HL-60 (cell line): ENCODE measurements around the gene ASPN.
"Not testable (repeated sequence)": the region's sequence is repeated elsewhere in the genome, so short reads cannot be mapped to it uniquely, and the experiment has no call there.

Experiments
- DNase-seq, 2 experiments: peaks; one replicate each; pipeline ENCODE4 v3.0.0-alpha.2; 2010 to 2020; ENCODE audit warnings: low read depth in 1 of 2, low spot score in 1 of 2
- H3K27ac ChIP-seq: fragments of 250-450 bp; sonication (Bioruptor Pico); replicated peaks from 2 replicates; pipeline ENCODE4 v1.5.1; 2020; ENCODE audit warnings: mild to moderate bottlenecking, moderate library complexity
- H3K27me3 ChIP-seq: fragments of 250-450 bp; sonication (Bioruptor Pico); 2 replicates; pipeline ENCODE4 v1.5.1; 2021; ENCODE audit warnings: mild to moderate bottlenecking, moderate library complexity; ENCODE audit not compliant: insufficient read depth, poor library complexity, severe bottlenecking
- H3K4me3 ChIP-seq: replicated peaks from 2 replicates; pipeline ENCODE4 v1.5.1; 2011; ENCODE audit warnings: mild to moderate bottlenecking, control low read depth, low read length; ENCODE audit not compliant: insufficient read depth
- CTCF ChIP-seq: IDR thresholded peaks from one replicate; pipeline ENCODE4 v1.5.1; 2011; ENCODE audit warnings: low read length, control low read depth, inconsistent platforms; ENCODE audit not compliant: insufficient read depth
- GABPA ChIP-seq: IDR thresholded peaks from 2 replicates; pipeline ENCODE4 v1.6.1; 2012; ENCODE audit warnings: low read depth
- POLR2AphosphoS5 ChIP-seq: IDR thresholded peaks from 2 replicates; pipeline ENCODE4 v1.6.1; 2012; ENCODE audit warnings: low read depth
- REST ChIP-seq: IDR thresholded peaks from 2 replicates; pipeline ENCODE4 v1.6.1; 2012; ENCODE audit warnings: low read depth; ENCODE audit not compliant: insufficient replicate concordance
- SPI1 ChIP-seq: IDR thresholded peaks from 2 replicates; pipeline ENCODE4 v1.6.1; 2012; ENCODE audit warnings: low read depth, mild to moderate bottlenecking, borderline replicate concordance

Gene ASPN

GRCh38 chr9:92424340-92424739 lies 58.0 kb downstream of the ASPN start, which contains the start of gene OMD:
Gene OMD, minus strand, starts transcription at chr9:92424471. Its CDS starts 6,913 bp downstream, at chr9:92417558.
- TF ChIP-seq GABPA, result no peak
- no peak for TF ChIP-seq REST
- TF ChIP-seq SPI1, result no peak
- no peak for TF ChIP-seq POLR2AphosphoS5
- no peak for TF ChIP-seq CTCF
- DNase-seq, result no peak
- no peak within 1 kb of the TSS for H3K27ac ChIP-seq
- H3K27me3 ChIP-seq, result no peaks in the 10 kb centered on the region
- H3K4me3 ChIP-seq, result no peak within 1 kb of the TSS

GRCh38 chr9:92423612-92424011 lies 58.7 kb downstream of the ASPN start:
- TF ChIP-seq GABPA (no peak), SPI1 (no peak), POLR2AphosphoS5 (no peak)
- Histone ChIP-seq H3K27me3 (no peaks in the 10 kb centered on the region), H3K4me3 (no peak overlapping the region), H3K27ac (no peak overlapping the region)
- DNase-seq, result no peak

GRCh38 chr9:92422611-92423338 lies 59.5 kb downstream of the ASPN start:
- no peak for DNase-seq
- Histone ChIP-seq H3K4me3 (no peak overlapping the region), H3K27me3 (no peaks in the 10 kb centered on the region), H3K27ac (no peak overlapping the region)
- no peak for TF ChIP-seq REST
- TF ChIP-seq GABPA, result no peak
- no peak for TF ChIP-seq POLR2AphosphoS5
- TF ChIP-seq CTCF, result no peak
- no peak for TF ChIP-seq SPI1

- Histone ChIP-seq H3K27ac (no peak overlapping the region), H3K4me3 (no peak overlapping the region), H3K27me3 (no peaks in the 10 kb centered on the region)
- no peak for TF ChIP-seq SPI1
- no peak for TF ChIP-seq REST
- TF ChIP-seq GABPA, result no peak
- TF ChIP-seq POLR2AphosphoS5, result no peak
- TF ChIP-seq CTCF, result no peak
- DNase-seq, result no peak
Observed at GRCh38 chr9:92414566-92414965, 67.7 kb downstream of the ASPN start.

GRCh38 chr9:92411157-92411556 lies 71.1 kb downstream of the ASPN start:
- not testable (repeated sequence) for DNase-seq, H3K27ac ChIP-seq, H3K27me3 ChIP-seq, H3K4me3 ChIP-seq
